Panc1 (cell line): ENCODE results near the gene GJB1.

ENCODE experiments used
- CTCF ChIP-seq: fragments of 450-650 bp; IDR thresholded peaks from 2 replicates; pipeline ENCODE4 v1.5.1; 2017; ENCODE audit warnings: mild to moderate bottlenecking
- POLR2AphosphoS5 ChIP-seq: IDR thresholded peaks from 2 replicates; pipeline ENCODE4 v1.6.1; 2012; ENCODE audit warnings: mild to moderate bottlenecking, low read depth, low read length, moderate library complexity
- REST ChIP-seq, 2 experiments: IDR thresholded peaks; 2 replicates each; pipeline ENCODE4 v1.6.1; 2011 to 2012; ENCODE audit warnings: low read depth in 2 of 2, control low read depth in 1 of 2, low read length in 1 of 2, mild to moderate bottlenecking in 1 of 2, moderate library complexity in 1 of 2; ENCODE audit not compliant: insufficient read depth in 1 of 2
- SIN3A ChIP-seq: IDR thresholded peaks from 2 replicates; pipeline ENCODE4 v1.6.1; 2012; ENCODE audit warnings: low read depth, mild to moderate bottlenecking, low read length, moderate library complexity, borderline replicate concordance; ENCODE audit not compliant: insufficient read depth

- TF ChIP-seq SIN3A (no peak), REST (IDR thresholded peaks at IDR 0.05; ENCODE audit: insufficient read depth in 1 of 2, low read depth in 2 of 2, low read length in 1 of 2) (no peak), CTCF (no peak), POLR2AphosphoS5 (no peak)
These were observed 21.5 kb downstream of the GJB1 start for GRCh38 chrX:71244359-71245128.
